Jurkat, Clone E6-1 (cell line): ENCODE data around the gene RERG.
A peak's percentile ranks its signal among the peaks of the same experiment; 100 is the strongest.

Experiments used
- DNase-seq: peaks from one replicate; pipeline ENCODE4 v3.0.0-alpha.2; 2011; ENCODE audit warnings: low read depth, low spot score
- H3K4me3 ChIP-seq: 2 replicates; pipeline ENCODE4 v1.5.1; 2011; ENCODE audit warnings: mild to moderate bottlenecking, low read length, control low read depth, moderate library complexity

Gene RERG

GRCh38 chr12:15157269-15157671 is 63.9 kb downstream of the RERG start:
- no peak overlapping the region for H3K4me3 ChIP-seq

GRCh38 chr12:15155271-15155670 is 65.9 kb downstream of the RERG start:
- no peak for DNase-seq
- H3K4me3 ChIP-seq, result no peak overlapping the region

More at GRCh38 chr12:15157269-15157671, 63.9 kb downstream of the RERG start:
- DNase-seq, result no peak

GRCh38 chr12:15154103-15154502 is 67.1 kb downstream of the RERG start:
- no peak overlapping the region for H3K4me3 ChIP-seq
- no peak for DNase-seq

- H3K4me3 ChIP-seq, result no peak overlapping the region
- no peak for DNase-seq
These were observed 68.3 kb downstream of the RERG start for GRCh38 chr12:15152868-15153267.

GRCh38 chr12:15152456-15152855 is 68.8 kb downstream of the RERG start:
- H3K4me3 ChIP-seq, result no peak overlapping the region
- DNase-seq, result no peak

- no peak for DNase-seq
- H3K4me3 ChIP-seq, result no peak overlapping the region
These were observed 69.8 kb downstream of the RERG start for GRCh38 chr12:15151161-15152091.

- no peak for DNase-seq
- no peak overlapping the region for H3K4me3 ChIP-seq
These were observed 74.6 kb downstream of the RERG start for GRCh38 chr12:15146585-15146984.

- DNase-seq, result no peak
- H3K4me3 ChIP-seq, result no peak overlapping the region
These were observed 77.8 kb downstream of the RERG start for GRCh38 chr12:15143467-15143866.

- H3K4me3 ChIP-seq, result no peak overlapping the region
- DNase-seq, result no peak
These were observed 78.5 kb downstream of the RERG start for GRCh38 chr12:15142711-15143110.

GRCh38 chr12:15131431-15131830 is 89.8 kb downstream of the RERG start:
- no peak for DNase-seq
- no peak overlapping the region for H3K4me3 ChIP-seq

GRCh38 chr12:15130541-15130940 is 90.7 kb downstream of the RERG start:
- DNase-seq, result no peak
- no peak overlapping the region for H3K4me3 ChIP-seq

- H3K4me3 ChIP-seq, result no peak overlapping the region
- DNase-seq, result no peak
These were observed 97.8 kb downstream of the RERG start for GRCh38 chr12:15123401-15123800.

- H3K4me3 ChIP-seq, result no peak overlapping the region
- DNase-seq, result no peak
These were observed 98.9 kb downstream of the RERG start for GRCh38 chr12:15122344-15122743.

GRCh38 chr12:15118955-15119354 is 102.3 kb downstream of the RERG start:
- H3K4me3 ChIP-seq, result no peak overlapping the region
- no peak for DNase-seq

GRCh38 chr12:15116983-15117382 is 104.2 kb downstream of the RERG start:
- DNase-seq, result no peak
- no peak overlapping the region for H3K4me3 ChIP-seq

GRCh38 chr12:15116086-15116485 is 105.1 kb downstream of the RERG start:
- H3K4me3 ChIP-seq, result no peak overlapping the region
- DNase-seq, result no peak

GRCh38 chr12:15115434-15115833 is 105.8 kb downstream of the RERG start:
- H3K4me3 ChIP-seq, result no peak overlapping the region

GRCh38 chr12:15114501-15114900 is 106.7 kb downstream of the RERG start:
- no peak for DNase-seq
- H3K4me3 ChIP-seq, result no peak overlapping the region

More at GRCh38 chr12:15115434-15115833, 105.8 kb downstream of the RERG start:
- no peak for DNase-seq

GRCh38 chr12:15092826-15093225 is 128.4 kb downstream of the RERG start:
- no peak overlapping the region for H3K4me3 ChIP-seq
- DNase-seq, result no peak

GRCh38 chr12:15090441-15090840 is 130.8 kb downstream of the RERG start:
- DNase-seq, result no peak
- no peak overlapping the region for H3K4me3 ChIP-seq

GRCh38 chr12:15088105-15088504 is 133.1 kb downstream of the RERG start:
- H3K4me3 ChIP-seq, result no peak overlapping the region
- peak; percentile 11 for DNase-seq
